HepG2 (cell line): Measurements from ENCODE around the gene MYO10. TPM values are rescaled to one million over a fixed set of nuclear protein-coding genes. Genes with fewer than 3 reads are reported as not detected.

ENCODE experiments used
- ATAC-seq: fragments of 200-7000 bp; cut with Tn5 transposase; 3 replicates; pipeline ENCODE4 v1.9.1; 2020; ENCODE audit warnings: mild to moderate bottlenecking, moderate library complexity
- BruUV-seq: library from RNA; stranded (reverse); fragments of 400-500 nt; replicated peaks from 2 replicates; lab custom pipeline; 2021; lab: Mats Ljungman, UMichigan
- CTCF ChIA-PET: fragments of 300-600 bp; formaldehyde crosslinking; extraction: SDS; loops from one replicate; lab custom pipeline; 2021; ENCODE audit warnings: low total read pairs, inconsistent platforms, low intra/inter-chr PET ratio; lab: Yijun Ruan, JAX
- POLR2A ChIA-PET: fragments of 350-600 bp; sonication (Branson Sonifier 250); formaldehyde crosslinking; loops from one replicate; lab custom pipeline; 2020; ENCODE audit warnings: antibody characterized with exemption, inconsistent platforms; lab: Yijun Ruan, JAX
- DNase-seq: peaks from one replicate; pipeline ENCODE4 v3.0.0-alpha.2; 2015; ENCODE audit warnings: low spot score
- FAIRE-seq: peaks from 3 replicates; lab custom pipeline; 2011; peaks lifted over from hg19 to GRCh38; lab: Jason Lieb, UNC
- H2AFZ ChIP-seq: one replicate; pipeline ENCODE4 v1.6.1; 2011; ENCODE audit warnings: low read length, inconsistent platforms
- H3K27ac ChIP-seq: fragments of 300-600 bp; 3 replicates; pipeline ENCODE4 v1.8.0; 2011; ENCODE audit warnings: mixed run types, mild to moderate bottlenecking, mixed read lengths, low read length, inconsistent platforms; ENCODE audit not compliant: insufficient read depth; ENCODE audit errors: extremely low read length
- H3K27me3 ChIP-seq, 2 experiments: fragments of 200-600 bp in 1 of 2; 2 replicates in 1 of 2; 3 replicates in 1 of 2; pipeline versions ENCODE4 v1.6.0 to v1.8.0; 2011; ENCODE audit warnings: low read length in 2 of 2, mild to moderate bottlenecking in 2 of 2, moderate library complexity in 2 of 2, inconsistent platforms in 1 of 2; ENCODE audit not compliant: insufficient read depth in 2 of 2, control insufficient read depth in 1 of 2
- H3K36me3 ChIP-seq, 2 experiments: fragments of 200-600 bp in 1 of 2; replicated peaks in 1 of 2; 2 replicates in 1 of 2; 3 replicates in 1 of 2; pipeline versions ENCODE4 v1.5.1 to v1.8.0; 2011; ENCODE audit warnings: low read length in 2 of 2, inconsistent platforms in 1 of 2; ENCODE audit not compliant: insufficient read depth in 2 of 2, control insufficient read depth in 1 of 2
- H3K4me1 ChIP-seq: 2 replicates; pipeline ENCODE4 v1.5.1; 2012; ENCODE audit warnings: low read length, inconsistent platforms; ENCODE audit not compliant: insufficient read depth
- H3K4me2 ChIP-seq: 2 replicates; pipeline ENCODE4 v1.6.0; 2011; ENCODE audit warnings: low read depth, low read length, inconsistent platforms
- H3K4me3 ChIP-seq, 3 experiments: fragments of 200-600 bp in 1 of 3; sonication (generic), shearing (Covaris generic) in 1 of 3; replicated peaks in 1 of 3; 2 replicates each; pipeline ENCODE4 v1.5.1; 2011 to 2016; ENCODE audit warnings: low read length in 3 of 3, inconsistent platforms in 2 of 3, low read depth in 2 of 3, mild to moderate bottlenecking in 2 of 3, control low read depth in 1 of 3, mixed read lengths in 1 of 3; ENCODE audit not compliant: insufficient read depth in 1 of 3
- H3K79me2 ChIP-seq: one replicate; pipeline ENCODE4 v1.6.1; 2011; ENCODE audit warnings: low read length, inconsistent platforms; ENCODE audit not compliant: insufficient read depth
- H3K9ac ChIP-seq: 2 replicates; pipeline ENCODE4 v1.6.0; 2011; ENCODE audit warnings: mild to moderate bottlenecking, low read depth, low read length, inconsistent platforms; ENCODE audit not compliant: insufficient read depth
- H3K9me3 ChIP-seq: 2 replicates; pipeline ENCODE4 v1.5.1; 2012; ENCODE audit warnings: mild to moderate bottlenecking, low read length
- H4K20me1 ChIP-seq: 2 replicates; pipeline ENCODE4 v1.6.0; 2011; ENCODE audit warnings: inconsistent platforms, mild to moderate bottlenecking, low read length, moderate library complexity; ENCODE audit not compliant: insufficient read depth
- KDM5B ChIP-seq: sonication (generic); formaldehyde crosslinking; IDR thresholded peaks from 2 replicates; pipeline ENCODE4 v1.4.0; 2020; ENCODE audit warnings: missing genetic modification reagents, mild to moderate bottlenecking, borderline replicate concordance
- KMT2A ChIP-seq: sonication (generic); formaldehyde crosslinking; IDR thresholded peaks from 2 replicates; pipeline ENCODE4 v1.4.0; 2020; ENCODE audit warnings: missing genetic modification reagents
- RBM22 ChIP-seq: fragments of 200-400 bp; formaldehyde crosslinking; optimal IDR thresholded peaks from 2 replicates; pipeline ENCODE3; 2017; ENCODE audit warnings: mild to moderate bottlenecking, low read length, moderate library complexity
- SALL1 ChIP-seq: sonication (generic); formaldehyde crosslinking; IDR thresholded peaks from 2 replicates; pipeline ENCODE4 v1.8.0; 2022; ENCODE audit warnings: mild to moderate bottlenecking, missing genetic modification reagents
- ZFP91 ChIP-seq: sonication (generic); formaldehyde crosslinking; IDR thresholded peaks from 2 replicates; pipeline ENCODE4 v1.9.0; 2022; ENCODE audit warnings: missing genetic modification reagents, mild to moderate bottlenecking, borderline replicate concordance
- ZNF160 ChIP-seq: sonication (generic); formaldehyde crosslinking; IDR thresholded peaks from 2 replicates; pipeline ENCODE4 v1.8.0; 2022; ENCODE audit warnings: mild to moderate bottlenecking, inconsistent platforms, missing genetic modification reagents
- ZNF580 ChIP-seq: IDR thresholded peaks from 2 replicates; pipeline ENCODE4 v1.6.1; 2016; ENCODE audit warnings: low read depth, borderline replicate concordance
- ZNF800 ChIP-seq: sonication (generic); formaldehyde crosslinking; IDR thresholded peaks from 2 replicates; pipeline ENCODE4 v1.4.0; 2020; ENCODE audit warnings: missing genetic modification reagents
- WGBS: methylation state at CpG from one replicate; pipeline ENCODE4 v1.1.6; 2017; ENCODE audit warnings: low lambda C conversion rate; 5-methylcytosine and 5-hydroxymethylcytosine counted together
- in situ Hi-C: cut with HindIII; loops from 2 replicates; pipeline ENCODE4 v1.10.0; 2017; ENCODE audit warnings: low pct_unique_long_range_greater_than_20kb; ENCODE audit not compliant: extremely low pct_ligation_motif_present
- intact Hi-C: fragments of 100-400 bp; cut with micrococcal nuclease; formaldehyde crosslinking; loops from one replicate; pipeline ENCODE4 v1.10.0; 2022; ENCODE audit not compliant: unreplicated experiment
- polyA plus RNA-seq, 8 experiments: library from polyadenylated mRNA; depleted of rRNA in 3 of 8; stranded (reverse) in 7 of 8; unstranded in 1 of 8; fragments of >200 nt; fragmentation: Illumina TruSeq in 4 of 8; extraction: Trizol in 4 of 8; gene quantifications; 2 replicates each; pipeline versions ENCODE4 v1.2.1 to v1.2.3, GENCODE V29; 2011 to 2016; ENCODE audit warnings: low read depth in 4 of 8, missing spikeins in 1 of 8, mixed read lengths in 1 of 8; ENCODE audit not compliant: insufficient read depth in 1 of 8
- total RNA-seq, 5 experiments: library from RNA; depleted of rRNA; stranded (reverse); fragments of >200 nt; fragmentation: Illumina TruSeq; extraction: Trizol; gene quantifications; 2 replicates each; pipeline ENCODE4 v1.2.3, GENCODE V29; 2016; ENCODE audit warnings: low read depth in 1 of 5
- TF ChIP-seq, protein P1 (sequence below): sonication (generic); formaldehyde crosslinking; IDR thresholded peaks from 2 replicates; pipeline ENCODE4; 2020; ENCODE audit warnings: missing genetic modification reagents, mild to moderate bottlenecking, borderline replicate concordance
- TF ChIP-seq, protein P2 (sequence below): IDR thresholded peaks from 2 replicates; pipeline ENCODE4 v1.6.1; 2012; ENCODE audit warnings: inconsistent platforms

MYO10 gene
- total and polyA plus RNA-seq, 2 of the 13 experiments (the other 11 are each of a cell fraction or from before 2014, with no cell fraction given), result 4.5 to 14.0 TPM

GRCh38 chr5:16935231-16936149 is 598 bp downstream of the MYO10 start:
- no TSS peak for BruUV-seq
- FAIRE-seq (no peak), DNase-seq (no peak), ATAC-seq (peak; percentile 63)
- H2AFZ ChIP-seq, result no peak overlapping the region
- no peak overlapping the region for H3K9ac ChIP-seq
- H3K27me3 ChIP-seq, result peaks cover 5 to 37% of the 10 kb centered on the region in 2 experiments; a peak in 3 of 5 replicates
- no peaks in the 10 kb centered on the region for H3K9me3 ChIP-seq
- H3K4me2 ChIP-seq, result peak overlapping the region; percentile 82
- ChIA-PET POLR2A (no interaction called here), CTCF (interaction anchor here (2.2 kb wide), 1 partner anchor 254 kb away, joined by 7 read pairs; no protein-coding TSS in a partner anchor)
- WGBS, result 4% methylated on average over 26 of the region's 85 CpGs
- H3K4me3 ChIP-seq, result peak overlapping the region; percentile 41 to 68 (median 56)
- no peaks in the 10 kb centered on the region for H3K79me2 ChIP-seq
- H4K20me1 ChIP-seq, result no peaks in the 10 kb centered on the region; the same call in 1 of the 2 replicates
- H3K27ac ChIP-seq, result no peak overlapping the region
- peaks cover 18% of the 10 kb centered on the region for H3K4me1 ChIP-seq
- in situ Hi-C loops, result loop anchor here (10.0 kb wide), 1 partner anchor 249 kb away; no protein-coding TSS in a partner anchor
- no peaks in the 10 kb centered on the region for H3K36me3 ChIP-seq
- intact Hi-C loops, result no loop called here
- TF ChIP-seq KDM5B (CRISPR knock-in tag) (0 out of 2 replicates have a peak, but pooled peaks have one; percentile 32), KMT2A (CRISPR knock-in tag) (no peak), ZFP91 (CRISPR knock-in tag) (peak; percentile 30; the same call in 1 of the 2 replicates), RBM22 (no peak), SALL1 (CRISPR knock-in tag) (peak; percentile 16; the same call in 1 of the 2 replicates), ZNF160 (CRISPR knock-in tag) (no peak), ZNF580 (CRISPR knock-in tag) (no peak), ZNF800 (CRISPR knock-in tag) (peak; percentile 91)
- TF ChIP-seq, protein P1, sequence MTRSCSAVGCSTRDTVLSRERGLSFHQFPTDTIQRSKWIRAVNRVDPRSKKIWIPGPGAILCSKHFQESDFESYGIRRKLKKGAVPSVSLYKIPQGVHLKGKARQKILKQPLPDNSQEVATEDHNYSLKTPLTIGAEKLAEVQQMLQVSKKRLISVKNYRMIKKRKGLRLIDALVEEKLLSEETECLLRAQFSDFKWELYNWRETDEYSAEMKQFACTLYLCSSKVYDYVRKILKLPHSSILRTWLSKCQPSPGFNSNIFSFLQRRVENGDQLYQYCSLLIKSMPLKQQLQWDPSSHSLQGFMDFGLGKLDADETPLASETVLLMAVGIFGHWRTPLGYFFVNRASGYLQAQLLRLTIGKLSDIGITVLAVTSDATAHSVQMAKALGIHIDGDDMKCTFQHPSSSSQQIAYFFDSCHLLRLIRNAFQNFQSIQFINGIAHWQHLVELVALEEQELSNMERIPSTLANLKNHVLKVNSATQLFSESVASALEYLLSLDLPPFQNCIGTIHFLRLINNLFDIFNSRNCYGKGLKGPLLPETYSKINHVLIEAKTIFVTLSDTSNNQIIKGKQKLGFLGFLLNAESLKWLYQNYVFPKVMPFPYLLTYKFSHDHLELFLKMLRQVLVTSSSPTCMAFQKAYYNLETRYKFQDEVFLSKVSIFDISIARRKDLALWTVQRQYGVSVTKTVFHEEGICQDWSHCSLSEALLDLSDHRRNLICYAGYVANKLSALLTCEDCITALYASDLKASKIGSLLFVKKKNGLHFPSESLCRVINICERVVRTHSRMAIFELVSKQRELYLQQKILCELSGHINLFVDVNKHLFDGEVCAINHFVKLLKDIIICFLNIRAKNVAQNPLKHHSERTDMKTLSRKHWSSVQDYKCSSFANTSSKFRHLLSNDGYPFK (CRISPR knock-in tag), result no peak
- TF ChIP-seq, protein P2, sequence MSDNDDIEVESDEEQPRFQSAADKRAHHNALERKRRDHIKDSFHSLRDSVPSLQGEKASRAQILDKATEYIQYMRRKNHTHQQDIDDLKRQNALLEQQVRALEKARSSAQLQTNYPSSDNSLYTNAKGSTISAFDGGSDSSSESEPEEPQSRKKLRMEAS, result 0 out of 2 replicates have a peak, but pooled peaks have one; percentile 18
